GM21619 (cell line): Measurements from ENCODE around the gene CHD9.
"Not testable (repeated sequence)": the region's sequence is repeated elsewhere in the genome, so short reads cannot be mapped to it uniquely, and the experiment has no call there.

Experiments
- ATAC-seq: cut with Tn5 transposase; IDR thresholded peaks from one replicate; pipeline ENCODE4 v1.9.1; 2021; ENCODE audit not compliant: unreplicated experiment

The CHD9 gene

DNA sequence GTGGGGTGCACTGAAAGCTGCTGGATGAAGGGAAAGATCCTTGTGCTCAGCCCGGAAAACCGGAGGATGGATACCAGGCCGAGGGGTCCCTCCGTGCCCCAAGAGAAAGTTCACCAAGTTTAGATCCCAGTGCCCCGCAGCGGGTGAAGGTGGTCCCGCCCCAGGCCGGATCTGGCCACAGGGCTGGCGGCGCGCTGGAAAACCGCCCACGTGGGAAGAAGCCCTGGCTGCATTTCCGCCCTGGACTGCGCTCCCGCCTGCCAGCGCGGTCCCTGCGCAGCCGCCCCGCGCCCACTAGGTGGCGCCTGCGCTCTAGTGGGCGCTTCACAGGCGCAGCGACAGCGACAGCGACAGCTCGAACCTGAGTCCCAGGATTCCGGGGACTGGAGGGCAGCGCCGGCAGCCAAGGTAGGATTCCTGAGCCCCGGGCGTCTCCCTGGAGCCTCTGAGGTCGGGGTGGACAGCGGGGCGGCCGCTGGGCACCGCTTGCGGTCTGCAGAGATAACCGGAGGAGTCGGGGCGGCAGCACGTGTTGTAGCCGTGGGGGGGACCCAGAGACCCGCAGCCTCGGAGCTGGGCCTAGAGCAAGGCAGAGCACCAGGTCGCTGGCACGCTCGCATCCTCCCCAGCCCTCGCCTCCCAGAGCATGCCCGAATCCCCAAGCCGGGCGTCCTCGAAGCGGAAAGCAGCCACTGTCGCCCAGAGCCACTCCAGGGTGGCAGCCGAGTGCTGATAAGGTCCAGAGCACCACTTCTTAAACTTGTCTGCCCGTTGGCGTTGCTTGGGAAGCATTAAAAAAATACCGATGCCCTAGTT, at the start of gene CHD9:
Gene CHD9, plus strand, starts transcription at position 322 of the 816 bp plus-strand sequence. CDS start 101,099 bp downstream, outside the sequence.
- ATAC-seq = peak; percentile 80

GRCh38 chr16:53007095-53007494, 47.7 kb upstream of the CHD9 start:
- no peak for ATAC-seq

GRCh38 chr16:53014287-53014686, 40.5 kb upstream of the CHD9 start:
- no peak for ATAC-seq

GRCh38 chr16:53018834-53019416, 35.9 kb upstream of the CHD9 start:
- no peak for ATAC-seq

DNA sequence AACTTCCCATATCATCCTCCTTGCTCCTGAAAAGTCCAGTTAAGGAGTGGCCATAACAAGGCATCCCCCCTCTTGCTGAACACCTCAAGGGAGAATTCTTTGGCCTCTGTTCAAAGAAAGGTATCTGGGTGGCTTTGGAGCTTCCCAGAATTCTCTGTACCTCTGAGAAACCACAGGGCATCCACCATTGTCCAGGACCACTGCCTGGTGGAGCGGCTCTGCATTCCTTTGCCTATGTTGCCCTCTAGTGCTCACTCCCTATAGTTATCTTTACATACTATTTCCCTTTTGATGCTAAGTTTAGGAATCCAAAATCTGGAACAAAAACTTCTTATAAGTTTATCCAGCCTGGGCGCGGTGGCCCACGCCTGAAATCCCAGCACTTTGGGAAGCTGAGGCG, 32.4 kb upstream of the CHD9 start:
- ATAC-seq = peak; percentile 56

DNA sequence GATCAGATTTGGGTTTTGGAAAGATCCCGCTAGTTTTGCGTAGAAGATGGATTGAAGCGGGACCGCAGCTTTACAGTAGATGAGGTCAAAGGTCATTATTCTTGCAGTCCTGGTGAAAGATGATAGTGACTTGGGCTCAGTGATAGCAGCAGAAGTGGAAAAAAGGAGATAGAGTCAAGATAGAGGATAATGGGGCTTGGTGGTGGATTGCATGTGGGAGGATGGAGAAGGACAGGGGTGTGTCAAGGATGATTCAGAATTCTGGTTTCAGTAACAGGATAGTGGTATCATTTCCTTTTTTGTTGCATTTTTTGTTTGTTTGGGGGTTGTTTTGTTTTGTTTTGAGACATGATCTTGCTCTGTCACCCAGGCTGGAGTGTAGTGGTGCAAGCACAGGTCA, 30.7 kb upstream of the CHD9 start:
- no peak for ATAC-seq

GRCh38 chr16:53029971-53030370, 24.8 kb upstream of the CHD9 start:
- no peak for ATAC-seq

GRCh38 chr16:53031323-53031942, 23.4 kb upstream of the CHD9 start:
- ATAC-seq = no peak

GRCh38 chr16:53034306-53034705, 20.5 kb upstream of the CHD9 start:
- no peak for ATAC-seq

- ATAC-seq = no peak
Observed at GRCh38 chr16:53035176-53035942, 19.4 kb upstream of the CHD9 start.

GRCh38 chr16:53036066-53036465, 18.7 kb upstream of the CHD9 start:
- ATAC-seq = no peak

GRCh38 chr16:53036711-53037110, 18.1 kb upstream of the CHD9 start:
- ATAC-seq = not testable (repeated sequence)

DNA sequence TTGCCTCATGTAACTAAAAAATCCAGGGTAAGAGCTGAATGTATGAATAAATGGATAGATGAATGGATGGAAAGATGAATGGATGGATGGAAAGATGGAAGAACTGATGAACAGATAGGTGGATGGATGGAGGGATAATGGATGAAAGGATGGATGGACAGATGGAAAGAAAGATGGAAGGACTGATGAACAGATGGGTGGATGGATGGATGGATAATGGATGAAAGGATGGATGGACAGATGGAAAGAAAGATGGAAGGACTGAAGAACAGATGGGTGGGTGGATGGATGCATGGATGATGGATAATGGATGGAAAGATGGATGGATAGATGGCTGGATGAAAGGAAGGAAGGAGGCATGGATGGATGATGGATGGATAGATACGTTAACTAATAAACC, 14.0 kb upstream of the CHD9 start:
- no peak for ATAC-seq

GRCh38 chr16:53041320-53042051, 13.3 kb upstream of the CHD9 start:
- peak; percentile 69 for ATAC-seq

GRCh38 chr16:53042235-53042701, 12.5 kb upstream of the CHD9 start:
- no peak for ATAC-seq

- no peak for ATAC-seq
Observed at GRCh38 chr16:53043428-53043831, 11.4 kb upstream of the CHD9 start.

DNA sequence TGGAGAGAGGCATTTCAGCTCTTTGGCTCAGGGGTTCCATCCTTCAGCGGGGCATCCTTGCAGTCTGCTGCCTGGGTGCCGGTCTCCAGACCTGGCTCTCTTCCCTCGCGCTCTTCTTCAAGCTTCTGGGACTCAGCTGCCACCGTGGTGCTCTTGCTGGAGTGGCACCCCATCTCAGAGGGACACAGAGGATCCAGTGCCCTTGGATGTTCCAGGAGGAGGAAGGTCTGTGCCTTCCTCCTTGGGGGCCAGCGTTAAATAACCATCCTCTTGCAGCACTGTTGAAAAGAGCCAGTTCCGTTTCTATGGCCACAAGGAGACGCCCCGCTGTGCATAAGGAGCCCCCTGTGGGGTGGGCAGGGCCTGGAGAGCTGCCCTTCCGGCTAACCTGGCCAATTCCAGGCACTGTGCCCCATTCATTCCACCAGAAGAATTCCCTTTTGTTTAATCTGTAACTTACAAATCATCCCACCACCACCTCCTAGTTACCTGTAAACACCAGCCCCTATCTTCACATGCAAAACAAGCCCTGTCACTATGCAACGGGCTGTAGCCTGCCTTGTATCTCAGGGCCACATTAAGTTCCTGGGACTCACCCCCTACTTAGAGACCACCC, 10.7 kb upstream of the CHD9 start:
- ATAC-seq = no peak

DNA sequence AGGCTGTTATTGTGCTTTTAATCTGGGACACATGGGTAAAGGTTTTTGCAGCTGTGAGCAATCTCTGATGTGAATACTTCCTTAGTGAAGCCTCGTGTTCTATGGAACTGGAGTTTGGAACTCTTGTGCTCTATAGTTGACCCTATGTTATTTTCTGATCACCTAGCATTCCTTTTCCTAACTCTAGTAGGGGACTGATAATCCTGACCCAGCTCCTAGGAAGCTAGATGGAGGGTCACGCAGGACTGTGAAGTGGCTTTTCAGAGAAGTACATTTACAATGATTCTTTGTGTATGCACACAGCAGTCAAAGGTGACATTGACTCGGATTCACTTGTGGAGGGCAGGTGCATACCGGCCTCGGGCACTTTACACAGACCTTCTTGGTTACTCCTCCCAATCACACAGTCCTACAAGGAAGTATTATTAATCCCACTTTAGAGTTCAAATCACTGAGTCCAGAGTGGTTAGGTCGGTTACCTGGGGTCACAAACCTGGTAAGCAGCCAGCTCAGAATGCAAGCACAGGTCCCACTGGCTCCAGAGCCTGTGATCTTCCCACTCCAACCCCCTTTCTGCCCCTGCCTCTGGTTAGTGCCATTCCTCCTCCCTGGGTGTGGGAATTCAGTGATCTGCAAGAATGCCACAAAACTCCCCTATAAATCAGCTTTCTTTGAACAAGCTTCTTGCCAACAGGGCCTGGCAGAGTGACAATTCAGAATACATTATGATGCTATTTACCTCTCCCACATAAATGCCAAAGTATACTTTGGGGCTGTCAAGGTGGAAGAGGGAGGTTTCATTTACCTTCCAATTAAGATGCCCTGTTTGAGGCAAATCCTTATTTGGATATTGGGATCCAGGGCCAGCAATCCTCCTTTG, 9.2 kb upstream of the CHD9 start:
- no peak for ATAC-seq

GRCh38 chr16:53047515-53047914, 7.3 kb upstream of the CHD9 start:
- ATAC-seq = not testable (repeated sequence)
